ENCODE results near the gene GRID2. TPM values are rescaled to one million over a fixed set of nuclear protein-coding genes. Genes with fewer than 3 reads are reported as not detected.

GRID2 gene
- total RNA-seq, 2 experiments from 2014 or later: not detected

GRCh38 chr4:93540562-93540961, 1236.8 kb downstream of the GRID2 start:
- no peaks in the 10 kb centered on the region for H3K36me3 Mint-ChIP-seq (ENCODE audit: low read depth)
- H3K4me3 Mint-ChIP-seq: no peak overlapping the region
- no peaks in the 10 kb centered on the region for H3K27me3 Mint-ChIP-seq (ENCODE audit: low read depth)
- H3K9me3 Mint-ChIP-seq: peaks cover 2% of the 10 kb centered on the region
- H3K4me1 Mint-ChIP-seq (ENCODE audit: low read depth): no peaks in the 10 kb centered on the region
- intact Hi-C loops (cut with micrococcal nuclease): no loop called here
- no peak overlapping the region for H3K27ac Mint-ChIP-seq
- CTCF ChIA-PET: no interaction called here
- DNase-seq: no peak

- Mint-ChIP-seq H3K4me3 (no peak overlapping the region), H3K9me3 (peaks cover 3% of the 10 kb centered on the region), H3K27ac (no peak overlapping the region), H3K4me1 (ENCODE audit: low read depth) (no peaks in the 10 kb centered on the region), H3K27me3 (ENCODE audit: low read depth) (no peaks in the 10 kb centered on the region), H3K36me3 (ENCODE audit: low read depth) (no peaks in the 10 kb centered on the region)
- no peak for DNase-seq
- CTCF ChIA-PET: no interaction called here
- intact Hi-C loops (cut with micrococcal nuclease): no loop called here
Measured at GRCh38 chr4:93561842-93562241, 1258.1 kb downstream of the GRID2 start.

- no peaks in the 10 kb centered on the region for H3K36me3 Mint-ChIP-seq (ENCODE audit: low read depth)
- H3K4me3 Mint-ChIP-seq: no peak overlapping the region
- H3K27ac Mint-ChIP-seq: no peak overlapping the region
- no peak for DNase-seq
- no peaks in the 10 kb centered on the region for H3K27me3 Mint-ChIP-seq (ENCODE audit: low read depth)
- no peaks in the 10 kb centered on the region for H3K4me1 Mint-ChIP-seq (ENCODE audit: low read depth)
- H3K9me3 Mint-ChIP-seq: peaks cover 2% of the 10 kb centered on the region
- intact Hi-C loops (cut with micrococcal nuclease): no loop called here
- CTCF ChIA-PET: no interaction called here
Measured at GRCh38 chr4:93568758-93569157, 1265.0 kb downstream of the GRID2 start.

- H3K9me3 Mint-ChIP-seq: peaks cover 2% of the 10 kb centered on the region
- no peaks in the 10 kb centered on the region for H3K36me3 Mint-ChIP-seq (ENCODE audit: low read depth)
- CTCF ChIA-PET: no interaction called here
- DNase-seq: no peak
- intact Hi-C loops (cut with micrococcal nuclease): no loop called here
- no peak overlapping the region for H3K27ac Mint-ChIP-seq
- H3K4me3 Mint-ChIP-seq: no peak overlapping the region
- H3K4me1 Mint-ChIP-seq (ENCODE audit: low read depth): no peaks in the 10 kb centered on the region
- no peaks in the 10 kb centered on the region for H3K27me3 Mint-ChIP-seq (ENCODE audit: low read depth)
Measured at GRCh38 chr4:93573285-93573684, 1269.5 kb downstream of the GRID2 start.

DNA sequence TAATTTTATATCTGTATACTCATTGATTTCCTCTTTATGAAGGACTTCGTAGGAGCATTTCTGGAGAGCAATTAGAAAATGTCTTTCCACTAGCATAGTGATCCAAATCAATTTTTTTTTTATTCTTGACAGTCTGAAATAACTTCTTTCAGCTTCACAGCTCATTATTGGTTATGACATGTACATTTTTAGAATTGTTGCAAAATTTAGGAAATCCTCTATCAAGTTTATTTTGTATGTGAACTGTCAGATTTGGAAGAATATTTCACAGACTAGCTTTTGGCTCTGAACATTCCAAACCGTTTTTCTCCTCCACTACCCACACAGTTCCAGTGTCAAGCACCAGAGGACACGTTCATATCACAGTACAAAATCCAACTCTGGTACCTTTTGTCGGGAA, 1275.2 kb downstream of the GRID2 start:
- Mint-ChIP-seq H3K4me1 (ENCODE audit: low read depth) (no peaks in the 10 kb centered on the region), H3K9me3 (peaks cover 5% of the 10 kb centered on the region), H3K4me3 (no peak overlapping the region), H3K36me3 (ENCODE audit: low read depth) (no peaks in the 10 kb centered on the region), H3K27me3 (ENCODE audit: low read depth) (no peaks in the 10 kb centered on the region), H3K27ac (no peak overlapping the region)
- intact Hi-C loops (cut with micrococcal nuclease): no loop called here
- DNase-seq: no peak
- CTCF ChIA-PET: no interaction called here

- H3K4me1 Mint-ChIP-seq (ENCODE audit: low read depth): no peaks in the 10 kb centered on the region
- DNase-seq: no peak
- peaks cover 5% of the 10 kb centered on the region for H3K9me3 Mint-ChIP-seq
- no peak overlapping the region for H3K27ac Mint-ChIP-seq
- H3K36me3 Mint-ChIP-seq (ENCODE audit: low read depth): no peaks in the 10 kb centered on the region
- no peak overlapping the region for H3K4me3 Mint-ChIP-seq
- H3K27me3 Mint-ChIP-seq (ENCODE audit: low read depth): no peaks in the 10 kb centered on the region
- intact Hi-C loops (cut with micrococcal nuclease): no loop called here
- CTCF ChIA-PET: no interaction called here
Measured at GRCh38 chr4:93605163-93605562, 1301.4 kb downstream of the GRID2 start.

GRCh38 chr4:93617606-93618005, 1313.8 kb downstream of the GRID2 start:
- Mint-ChIP-seq H3K27me3 (ENCODE audit: low read depth) (no peaks in the 10 kb centered on the region), H3K27ac (peak overlapping the region; percentile 22), H3K9me3 (peaks cover 1% of the 10 kb centered on the region), H3K4me1 (ENCODE audit: low read depth) (no peaks in the 10 kb centered on the region), H3K36me3 (ENCODE audit: low read depth) (no peaks in the 10 kb centered on the region), H3K4me3 (no peak overlapping the region)
- DNase-seq: no peak
- intact Hi-C loops (cut with micrococcal nuclease): no loop called here
- CTCF ChIA-PET: no interaction called here

DNA sequence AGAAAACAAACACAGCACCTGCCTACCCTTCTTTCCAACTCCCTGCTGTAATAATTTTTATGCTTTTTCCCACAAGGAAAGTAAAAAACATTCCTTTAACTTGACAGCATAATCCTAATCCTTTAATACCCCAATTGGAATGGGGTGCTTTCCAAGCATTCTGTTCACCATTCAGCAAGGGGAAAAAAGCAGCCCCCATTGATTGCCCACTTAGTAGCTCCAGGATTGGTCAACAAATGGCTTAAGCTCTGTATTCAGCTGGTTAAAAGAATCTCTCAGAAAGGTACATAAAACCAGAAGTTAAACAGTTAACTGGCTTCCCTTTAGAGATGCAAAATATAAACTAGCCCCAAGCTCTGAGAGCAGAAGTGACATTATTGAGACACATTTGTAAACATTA, 1330.0 kb downstream of the GRID2 start:
- H3K4me3 Mint-ChIP-seq: no peak overlapping the region
- CTCF ChIA-PET: no interaction called here
- no peaks in the 10 kb centered on the region for H3K36me3 Mint-ChIP-seq (ENCODE audit: low read depth)
- no peak for DNase-seq
- intact Hi-C loops (cut with micrococcal nuclease): no loop called here
- H3K9me3 Mint-ChIP-seq: peaks cover 4% of the 10 kb centered on the region
- no peak overlapping the region for H3K27ac Mint-ChIP-seq
- no peaks in the 10 kb centered on the region for H3K4me1 Mint-ChIP-seq (ENCODE audit: low read depth)
- H3K27me3 Mint-ChIP-seq (ENCODE audit: low read depth): no peaks in the 10 kb centered on the region

DNA sequence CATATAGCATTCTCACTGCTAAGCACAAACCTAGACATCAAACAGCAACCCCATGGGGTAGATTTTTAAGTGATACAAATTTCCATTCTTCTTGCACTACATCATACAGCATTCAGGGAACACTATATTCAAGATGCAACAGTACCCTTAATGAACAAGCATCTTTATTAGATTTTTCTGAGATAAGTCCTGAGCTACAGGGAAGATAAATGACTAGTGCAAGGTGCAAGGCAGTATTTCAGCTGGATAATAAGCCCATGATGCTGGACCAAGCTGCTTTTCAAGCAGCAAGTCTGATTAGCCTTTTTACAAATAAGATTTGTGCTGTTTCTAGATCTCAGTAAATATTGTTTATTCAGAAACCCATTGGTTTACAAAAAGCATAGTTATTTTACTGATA, 1332.2 kb downstream of the GRID2 start:
- H3K9me3 Mint-ChIP-seq: peaks cover 4% of the 10 kb centered on the region
- H3K27me3 Mint-ChIP-seq (ENCODE audit: low read depth): no peaks in the 10 kb centered on the region
- CTCF ChIA-PET: interaction anchor here (1.1 kb wide), 1 partner anchor 9 kb away, joined by 4 read pairs; no protein-coding TSS in a partner anchor
- DNase-seq: no peak
- no peaks in the 10 kb centered on the region for H3K4me1 Mint-ChIP-seq (ENCODE audit: low read depth)
- H3K36me3 Mint-ChIP-seq (ENCODE audit: low read depth): no peaks in the 10 kb centered on the region
- intact Hi-C loops (cut with micrococcal nuclease): no loop called here
- H3K27ac Mint-ChIP-seq: no peak overlapping the region
- H3K4me3 Mint-ChIP-seq: no peak overlapping the region

DNA sequence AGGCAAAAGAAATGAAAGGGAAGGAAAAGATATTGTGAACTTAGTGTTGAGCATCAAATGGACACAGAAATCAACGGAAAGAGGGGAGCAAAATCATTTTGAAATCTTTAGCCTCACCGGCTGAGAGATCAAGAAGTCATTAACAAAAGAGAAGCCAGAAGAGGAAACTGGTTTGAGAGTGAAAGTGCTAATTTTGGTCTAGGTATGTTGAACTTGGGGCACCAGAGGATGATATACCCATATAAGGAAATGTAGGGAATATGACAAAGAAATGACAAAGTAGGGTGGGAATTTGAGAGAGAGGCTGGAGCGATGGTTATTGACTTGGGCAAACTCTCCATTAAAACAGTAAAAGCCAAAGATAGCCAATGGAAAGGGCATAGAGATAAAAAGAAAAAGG, 1341.4 kb downstream of the GRID2 start:
- intact Hi-C loops (cut with micrococcal nuclease): no loop called here
- CTCF ChIA-PET: interaction anchor here (1.3 kb wide), 1 partner anchor 10 kb away, joined by 4 read pairs; no protein-coding TSS in a partner anchor
- Mint-ChIP-seq H3K4me1 (ENCODE audit: low read depth) (no peaks in the 10 kb centered on the region), H3K36me3 (ENCODE audit: low read depth) (no peaks in the 10 kb centered on the region), H3K27ac (no peak overlapping the region), H3K4me3 (no peak overlapping the region), H3K27me3 (ENCODE audit: low read depth) (no peaks in the 10 kb centered on the region), H3K9me3 (no peaks in the 10 kb centered on the region)
- no peak for DNase-seq

DNA sequence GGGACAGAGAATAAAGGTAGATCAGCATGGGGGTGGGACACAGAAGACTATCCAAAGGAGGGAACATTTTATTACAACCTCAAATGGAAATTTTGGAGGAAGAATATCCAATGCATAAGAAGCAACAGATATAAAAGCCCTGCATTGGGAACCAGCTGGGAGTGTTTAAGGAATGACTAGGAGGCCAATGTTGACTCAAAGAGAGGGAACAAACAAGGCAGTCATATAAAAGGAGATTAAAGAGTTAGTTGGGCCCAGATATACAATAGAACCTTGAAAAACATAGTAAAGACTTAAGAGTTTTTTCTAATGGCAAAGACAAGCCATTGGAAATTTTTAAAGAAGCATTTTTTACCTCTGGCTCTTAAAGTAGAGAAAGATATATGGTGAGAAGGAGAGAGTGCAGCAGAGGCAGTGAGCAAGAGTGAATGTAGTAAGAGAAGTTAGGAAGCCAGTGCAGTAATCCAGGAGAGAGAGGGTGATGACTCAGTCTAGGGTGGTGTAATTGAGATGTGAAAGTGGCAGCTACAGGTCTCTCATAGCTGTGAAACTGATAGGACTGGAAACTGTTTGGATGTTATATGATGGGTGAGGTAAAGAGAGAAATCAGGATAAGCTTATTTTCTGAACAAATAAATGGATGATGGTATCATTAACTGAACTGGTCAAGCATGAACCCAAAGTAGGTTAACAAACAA, 1342.6 kb downstream of the GRID2 start:
- intact Hi-C loops (cut with micrococcal nuclease): no loop called here
- Mint-ChIP-seq H3K4me3 (no peak overlapping the region), H3K36me3 (ENCODE audit: low read depth) (no peaks in the 10 kb centered on the region), H3K9me3 (no peaks in the 10 kb centered on the region), H3K4me1 (ENCODE audit: low read depth) (no peaks in the 10 kb centered on the region), H3K27me3 (ENCODE audit: low read depth) (no peaks in the 10 kb centered on the region), H3K27ac (no peak overlapping the region)
- CTCF ChIA-PET: no interaction called here
- no peak for DNase-seq

- CTCF ChIA-PET: interaction anchor here (1.6 kb wide), 1 partner anchor 8 kb away, joined by 3 read pairs; no protein-coding TSS in a partner anchor
- DNase-seq: no peak
- Mint-ChIP-seq H3K4me3 (no peak overlapping the region), H3K36me3 (ENCODE audit: low read depth) (no peaks in the 10 kb centered on the region), H3K9me3 (no peaks in the 10 kb centered on the region), H3K27me3 (ENCODE audit: low read depth) (no peaks in the 10 kb centered on the region), H3K27ac (no peak overlapping the region), H3K4me1 (ENCODE audit: low read depth) (no peaks in the 10 kb centered on the region)
- intact Hi-C loops (cut with micrococcal nuclease): no loop called here
Measured at GRCh38 chr4:93648258-93648657, 1344.5 kb downstream of the GRID2 start.

GRCh38 chr4:93649828-93650227, 1346.1 kb downstream of the GRID2 start:
- intact Hi-C loops (cut with micrococcal nuclease): no loop called here
- Mint-ChIP-seq H3K9me3 (no peaks in the 10 kb centered on the region), H3K4me1 (ENCODE audit: low read depth) (no peaks in the 10 kb centered on the region), H3K27ac (no peak overlapping the region), H3K4me3 (no peak overlapping the region), H3K36me3 (ENCODE audit: low read depth) (no peaks in the 10 kb centered on the region), H3K27me3 (ENCODE audit: low read depth) (no peaks in the 10 kb centered on the region)
- CTCF ChIA-PET: no interaction called here
- DNase-seq: no peak
